HG03442 (cell line): ENCODE data around the gene CACNA1H.

Experiments
- ATAC-seq: cut with Tn5 transposase; IDR thresholded peaks from one replicate; pipeline ENCODE4 v1.9.1; 2021; ENCODE audit warnings: mild to moderate bottlenecking, moderate library complexity; ENCODE audit not compliant: unreplicated experiment

The CACNA1H gene

GRCh38 chr16:1152651-1153259, at the start of gene CACNA1H:
Gene CACNA1H, plus strand, starts transcription at chr16:1153106. Its CDS starts 632 bp downstream, at chr16:1153738.
- ATAC-seq, result no peak

- no peak for ATAC-seq
These were observed 49.3 kb upstream of the CACNA1H start for GRCh38 chr16:1103636-1103980.

GRCh38 chr16:1105888-1106620, 46.9 kb upstream of the CACNA1H start:
- no peak for ATAC-seq

GRCh38 chr16:1106659-1107058, 46.2 kb upstream of the CACNA1H start:
- ATAC-seq, result no peak

GRCh38 chr16:1107141-1107540, 45.8 kb upstream of the CACNA1H start:
- no peak for ATAC-seq

- ATAC-seq, result no peak
These were observed 45.2 kb upstream of the CACNA1H start for GRCh38 chr16:1107731-1108130.

- no peak for ATAC-seq
These were observed 44.3 kb upstream of the CACNA1H start for GRCh38 chr16:1108299-1109252.

- ATAC-seq, result no peak
These were observed 43.3 kb upstream of the CACNA1H start for GRCh38 chr16:1109648-1110047.

GRCh38 chr16:1112506-1113184, 40.3 kb upstream of the CACNA1H start:
- ATAC-seq, result no peak

- ATAC-seq, result no peak
These were observed 39.4 kb upstream of the CACNA1H start for GRCh38 chr16:1113489-1113888.

- ATAC-seq, result no peak
These were observed 38.9 kb upstream of the CACNA1H start for GRCh38 chr16:1113889-1114526.

- no peak for ATAC-seq
These were observed 36.2 kb upstream of the CACNA1H start for GRCh38 chr16:1116693-1117077.

- ATAC-seq, result no peak
These were observed 35.6 kb upstream of the CACNA1H start for GRCh38 chr16:1117176-1117900.

- no peak for ATAC-seq
These were observed 35.0 kb upstream of the CACNA1H start for GRCh38 chr16:1117926-1118325.

- no peak for ATAC-seq
These were observed 33.8 kb upstream of the CACNA1H start for GRCh38 chr16:1119129-1119528.

- no peak for ATAC-seq
These were observed 32.9 kb upstream of the CACNA1H start for GRCh38 chr16:1119766-1120576.

- ATAC-seq, result no peak
These were observed 32.3 kb upstream of the CACNA1H start for GRCh38 chr16:1120577-1120941.

GRCh38 chr16:1121009-1121408, 31.9 kb upstream of the CACNA1H start:
- ATAC-seq, result no peak
